Measurements from ENCODE around the gene CPXM2.

Gene CPXM2

GRCh38 chr10:123807444-123808035 is 84.1 kb downstream of the CPXM2 start:
- no peak for TF ChIP-seq CTCF (IDR thresholded peaks at IDR 0.05)

- TF ChIP-seq CTCF (IDR thresholded peaks at IDR 0.05): no peak
These were observed 86.9 kb downstream of the CPXM2 start for GRCh38 chr10:123804716-123805115.

- TF ChIP-seq CTCF (IDR thresholded peaks at IDR 0.05): no peak
These were observed 90.8 kb downstream of the CPXM2 start for GRCh38 chr10:123800821-123801220.

- TF ChIP-seq CTCF (IDR thresholded peaks at IDR 0.05): no peak
These were observed 91.3 kb downstream of the CPXM2 start for GRCh38 chr10:123800289-123800688.

GRCh38 chr10:123798856-123799255 is 92.8 kb downstream of the CPXM2 start:
- TF ChIP-seq CTCF (IDR thresholded peaks at IDR 0.05): no peak

GRCh38 chr10:123797813-123798212 is 93.8 kb downstream of the CPXM2 start:
- no peak for TF ChIP-seq CTCF (IDR thresholded peaks at IDR 0.05)

GRCh38 chr10:123796736-123797135 is 94.9 kb downstream of the CPXM2 start:
- no peak for TF ChIP-seq CTCF (IDR thresholded peaks at IDR 0.05)
